ENCODE results near the gene NCAPH2.

The NCAPH2 gene

GRCh38 chr22:50481045-50481439 is 27.0 kb upstream of the NCAPH2 start:
- no peaks in the 10 kb centered on the region for H3K27me3 ChIP-seq (ENCODE audit: low read depth, low read length)
- no peaks in the 10 kb centered on the region for H3K36me3 ChIP-seq (replicated peaks; ENCODE audit: low read depth, low read length)
- H3K27ac ChIP-seq (ENCODE audit: low read length): no peak overlapping the region
- H3K4me3 ChIP-seq (ENCODE audit: low read length): no peak overlapping the region
- H4K20me1 ChIP-seq (ENCODE audit: insufficient read depth, low read length): no peaks in the 10 kb centered on the region
- H3K9me3 ChIP-seq (ENCODE audit: insufficient read depth, low read length): no peaks in the 10 kb centered on the region
- no peaks in the 10 kb centered on the region for H3K4me1 ChIP-seq (ENCODE audit: low read length)
- H2AFZ ChIP-seq (ENCODE audit: low read depth, low read length): no peak overlapping the region
- no peak overlapping the region for H3K9ac ChIP-seq (ENCODE audit: low read length)
- no peaks in the 10 kb centered on the region for H3K79me2 ChIP-seq (ENCODE audit: low read length)
- TF ChIP-seq EZH2phosphoT487 (IDR thresholded peaks at IDR 0.05; ENCODE audit: low read depth): no peak
- TF ChIP-seq, protein P1, sequence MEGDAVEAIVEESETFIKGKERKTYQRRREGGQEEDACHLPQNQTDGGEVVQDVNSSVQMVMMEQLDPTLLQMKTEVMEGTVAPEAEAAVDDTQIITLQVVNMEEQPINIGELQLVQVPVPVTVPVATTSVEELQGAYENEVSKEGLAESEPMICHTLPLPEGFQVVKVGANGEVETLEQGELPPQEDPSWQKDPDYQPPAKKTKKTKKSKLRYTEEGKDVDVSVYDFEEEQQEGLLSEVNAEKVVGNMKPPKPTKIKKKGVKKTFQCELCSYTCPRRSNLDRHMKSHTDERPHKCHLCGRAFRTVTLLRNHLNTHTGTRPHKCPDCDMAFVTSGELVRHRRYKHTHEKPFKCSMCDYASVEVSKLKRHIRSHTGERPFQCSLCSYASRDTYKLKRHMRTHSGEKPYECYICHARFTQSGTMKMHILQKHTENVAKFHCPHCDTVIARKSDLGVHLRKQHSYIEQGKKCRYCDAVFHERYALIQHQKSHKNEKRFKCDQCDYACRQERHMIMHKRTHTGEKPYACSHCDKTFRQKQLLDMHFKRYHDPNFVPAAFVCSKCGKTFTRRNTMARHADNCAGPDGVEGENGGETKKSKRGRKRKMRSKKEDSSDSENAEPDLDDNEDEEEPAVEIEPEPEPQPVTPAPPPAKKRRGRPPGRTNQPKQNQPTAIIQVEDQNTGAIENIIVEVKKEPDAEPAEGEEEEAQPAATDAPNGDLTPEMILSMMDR (IDR thresholded peaks at IDR 0.05; ENCODE audit: low read depth, low read length): no peak
- no peak overlapping the region for H3K4me2 ChIP-seq (ENCODE audit: low read length)

GRCh38 chr22:50481440-50482106 is 26.5 kb upstream of the NCAPH2 start, which contains the start of gene ADM2:
ADM2 (plus strand) TSS chr22:50481543; CDS start chr22:50481848, 305 bp downstream.
- no peak within 1 kb of the TSS for H3K4me2 ChIP-seq (ENCODE audit: low read length)
- H3K4me3 ChIP-seq (ENCODE audit: low read length): no peak within 1 kb of the TSS
- no peaks in the 10 kb centered on the region for H3K9me3 ChIP-seq (ENCODE audit: insufficient read depth, low read length)
- no peak within 1 kb of the TSS for H2AFZ ChIP-seq (ENCODE audit: low read depth, low read length)
- no peak for TF ChIP-seq EZH2phosphoT487 (IDR thresholded peaks at IDR 0.05; ENCODE audit: low read depth)
- TF ChIP-seq, protein P1 (IDR thresholded peaks at IDR 0.05; ENCODE audit: low read depth, low read length): no peak
- no peak within 1 kb of the TSS for H3K27ac ChIP-seq (ENCODE audit: low read length)
- no peaks in the 10 kb centered on the region for H3K27me3 ChIP-seq (ENCODE audit: low read depth, low read length)
- H3K36me3 ChIP-seq (replicated peaks; ENCODE audit: low read depth, low read length): no peaks in the 10 kb centered on the region
- H4K20me1 ChIP-seq (ENCODE audit: insufficient read depth, low read length): no peaks in the 10 kb centered on the region
- H3K79me2 ChIP-seq (ENCODE audit: low read length): no peaks in the 10 kb centered on the region
- no peaks in the 10 kb centered on the region for H3K4me1 ChIP-seq (ENCODE audit: low read length)
- no peak within 1 kb of the TSS for H3K9ac ChIP-seq (ENCODE audit: low read length)

DNA sequence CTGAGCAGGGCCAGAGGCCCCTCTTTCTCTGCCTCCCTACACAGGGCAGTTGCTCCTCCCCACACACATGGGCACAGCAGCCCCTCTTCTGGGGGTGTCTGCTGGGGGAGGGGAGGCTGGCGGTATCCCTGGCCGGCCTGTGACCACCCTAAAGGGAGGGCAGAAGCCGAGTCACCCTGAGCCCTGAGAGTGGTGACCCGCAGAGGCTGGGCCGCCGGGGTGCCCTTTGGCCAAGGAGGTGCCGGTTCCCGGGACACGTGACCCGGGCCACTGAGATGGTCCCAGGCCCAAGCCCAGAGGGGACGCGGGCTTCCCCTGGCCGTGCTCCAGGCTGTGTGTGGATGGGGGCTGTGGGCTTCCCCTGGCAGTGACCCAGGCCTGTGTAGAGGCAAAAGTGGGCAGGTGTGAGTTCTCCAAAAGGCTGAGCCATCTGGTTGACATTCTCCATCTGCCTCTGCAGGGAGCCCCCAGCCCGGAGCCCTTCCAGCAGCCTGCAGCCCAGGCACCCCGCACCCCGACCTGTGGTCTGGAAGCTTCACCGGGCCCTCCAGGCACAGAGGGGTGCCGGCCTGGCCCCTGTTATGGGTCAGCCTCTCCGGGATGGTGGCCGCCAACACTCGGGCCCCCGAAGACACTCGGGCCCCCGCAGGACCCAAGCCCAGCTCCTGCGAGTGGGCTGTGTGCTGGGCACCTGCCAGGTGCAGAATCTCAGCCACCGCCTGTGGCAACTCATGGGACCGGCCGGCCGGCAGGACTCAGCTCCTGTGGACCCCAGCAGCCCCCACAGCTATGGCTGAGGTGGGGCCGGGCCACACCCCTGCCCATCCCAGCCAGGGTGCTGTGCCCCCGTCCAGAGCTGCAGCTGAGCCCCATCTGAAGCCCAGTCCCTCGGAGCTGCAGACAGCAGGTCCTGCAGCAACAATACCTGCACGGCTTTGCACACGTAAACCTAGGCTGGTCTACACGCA is 25.6 kb upstream of the NCAPH2 start:
- Histone ChIP-seq H3K4me2 (ENCODE audit: low read length) (no peak overlapping the region), H3K79me2 (ENCODE audit: low read length) (no peaks in the 10 kb centered on the region), H3K4me3 (ENCODE audit: low read length) (no peak overlapping the region), H3K4me1 (ENCODE audit: low read length) (peaks cover 6% of the 10 kb centered on the region; the same call in 1 of the 2 replicates), H2AFZ (ENCODE audit: low read depth, low read length) (no peak overlapping the region), H3K36me3 (replicated peaks; ENCODE audit: low read depth, low read length) (no peaks in the 10 kb centered on the region), H4K20me1 (ENCODE audit: insufficient read depth, low read length) (no peaks in the 10 kb centered on the region), H3K9me3 (ENCODE audit: insufficient read depth, low read length) (no peaks in the 10 kb centered on the region), H3K9ac (ENCODE audit: low read length) (no peak overlapping the region), H3K27ac (ENCODE audit: low read length) (no peak overlapping the region), H3K27me3 (ENCODE audit: low read depth, low read length) (no peaks in the 10 kb centered on the region)
- no peak for TF ChIP-seq EZH2phosphoT487 (IDR thresholded peaks at IDR 0.05; ENCODE audit: low read depth)
- TF ChIP-seq, protein P1 (IDR thresholded peaks at IDR 0.05; ENCODE audit: low read depth, low read length): no peak

GRCh38 chr22:50483106-50483505 is 24.9 kb upstream of the NCAPH2 start:
- no peaks in the 10 kb centered on the region for H3K36me3 ChIP-seq (replicated peaks; ENCODE audit: low read depth, low read length)
- H3K9ac ChIP-seq (ENCODE audit: low read length): no peak overlapping the region
- no peak overlapping the region for H3K4me2 ChIP-seq (ENCODE audit: low read length)
- no peaks in the 10 kb centered on the region for H3K79me2 ChIP-seq (ENCODE audit: low read length)
- no peaks in the 10 kb centered on the region for H3K9me3 ChIP-seq (ENCODE audit: insufficient read depth, low read length)
- H3K4me1 ChIP-seq (ENCODE audit: low read length): peaks cover 6% of the 10 kb centered on the region; the same call in 1 of the 2 replicates
- no peak overlapping the region for H2AFZ ChIP-seq (ENCODE audit: low read depth, low read length)
- no peak overlapping the region for H3K27ac ChIP-seq (ENCODE audit: low read length)
- TF ChIP-seq EZH2phosphoT487 (IDR thresholded peaks at IDR 0.05; ENCODE audit: low read depth): no peak
- TF ChIP-seq, protein P1 (IDR thresholded peaks at IDR 0.05; ENCODE audit: low read depth, low read length): no peak
- no peaks in the 10 kb centered on the region for H3K27me3 ChIP-seq (ENCODE audit: low read depth, low read length)
- no peaks in the 10 kb centered on the region for H4K20me1 ChIP-seq (ENCODE audit: insufficient read depth, low read length)
- no peak overlapping the region for H3K4me3 ChIP-seq (ENCODE audit: low read length)
